NOMO-1 (cell line): ENCODE data around the gene MGST1.
A peak's percentile ranks its signal among the peaks of the same experiment; 100 is the strongest.
"Not testable (repeated sequence)": the region's sequence is repeated elsewhere in the genome, so short reads cannot be mapped to it uniquely, and the experiment has no call there.

Source experiments
- DNase-seq, 2 experiments: peaks; one replicate each; lab custom pipeline; 2025; ENCODE audit not compliant: unreplicated experiment in 2 of 2; lab: John Stamatoyannopoulos, UW

MGST1 gene

DNA sequence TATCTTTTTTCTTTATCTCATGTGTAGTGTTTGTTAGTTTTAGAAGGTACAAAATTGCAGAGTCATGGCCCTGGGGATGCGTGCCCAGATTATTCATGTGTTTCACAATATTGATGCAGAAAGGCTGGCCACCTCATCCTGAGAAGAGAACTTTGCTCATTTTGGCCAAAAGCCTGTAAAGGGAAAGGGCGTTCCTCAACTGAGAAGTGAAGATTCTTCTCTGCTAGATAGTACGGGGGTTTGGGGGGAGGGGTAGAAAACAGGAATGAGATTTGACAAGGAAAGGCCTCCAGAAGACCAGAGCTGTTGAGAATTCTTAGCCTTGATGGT, 1.7 kb downstream of the MGST1 start:
- DNase-seq: peak; percentile 85 to 87

DNA sequence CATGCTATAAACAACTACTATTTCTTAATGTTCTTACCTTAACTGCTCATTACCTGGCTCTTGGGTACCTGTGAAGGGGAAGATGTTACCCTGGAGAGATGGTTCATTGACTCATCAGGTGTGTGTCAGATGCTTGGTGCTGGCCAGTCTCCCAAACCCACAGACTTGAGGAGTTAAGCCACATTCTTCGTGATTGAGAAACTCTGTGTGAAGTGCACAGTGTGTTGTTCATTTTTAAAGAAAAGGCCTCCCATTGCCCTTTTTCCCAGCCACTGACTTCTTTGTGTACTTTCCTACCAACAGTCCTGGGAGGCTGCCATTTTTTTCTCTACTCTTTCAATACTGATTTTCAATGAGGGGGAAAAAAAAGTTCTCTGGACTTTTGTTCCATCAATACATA, 3.2 kb downstream of the MGST1 start:
- no peak for DNase-seq

DNA sequence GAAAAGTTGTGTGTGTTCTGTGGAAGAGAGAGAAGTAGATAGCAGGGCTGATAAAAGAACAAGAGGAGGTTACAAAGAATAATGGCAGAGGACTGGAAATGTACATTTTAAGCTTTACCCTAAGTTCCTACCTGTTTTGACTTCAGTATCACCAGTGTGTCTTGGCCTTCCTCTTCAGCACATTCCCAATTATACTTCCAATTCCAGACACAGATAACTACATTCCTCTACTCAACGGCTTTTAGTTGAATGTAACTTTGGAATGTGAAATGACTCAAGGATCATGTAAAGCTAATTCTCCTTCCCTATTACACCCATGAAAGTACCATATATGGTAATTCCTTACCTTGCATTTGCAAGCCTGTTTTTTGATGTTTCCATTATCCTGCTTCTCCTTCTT, 5.0 kb downstream of the MGST1 start:
- no peak for DNase-seq

DNA sequence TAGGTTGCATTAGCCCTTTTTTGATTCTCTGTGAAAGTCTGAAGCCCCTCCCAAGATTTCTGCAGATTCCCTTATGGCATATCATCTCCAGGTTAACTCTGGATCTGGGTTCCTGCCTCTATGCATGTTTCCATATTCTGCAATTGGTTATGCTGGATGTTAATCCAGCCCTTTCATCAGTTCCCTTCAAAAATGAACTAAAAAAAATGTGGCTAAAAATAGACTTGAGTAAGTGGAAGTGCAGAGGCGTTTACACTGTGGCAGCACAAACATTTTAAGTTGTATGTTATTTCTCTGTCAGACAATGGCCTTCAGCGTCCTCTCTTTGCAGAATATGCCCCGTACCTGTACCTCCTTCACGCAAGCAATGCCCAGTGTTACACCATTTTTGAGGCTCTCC, 11.4 kb downstream of the MGST1 start:
- DNase-seq: no peak

DNA sequence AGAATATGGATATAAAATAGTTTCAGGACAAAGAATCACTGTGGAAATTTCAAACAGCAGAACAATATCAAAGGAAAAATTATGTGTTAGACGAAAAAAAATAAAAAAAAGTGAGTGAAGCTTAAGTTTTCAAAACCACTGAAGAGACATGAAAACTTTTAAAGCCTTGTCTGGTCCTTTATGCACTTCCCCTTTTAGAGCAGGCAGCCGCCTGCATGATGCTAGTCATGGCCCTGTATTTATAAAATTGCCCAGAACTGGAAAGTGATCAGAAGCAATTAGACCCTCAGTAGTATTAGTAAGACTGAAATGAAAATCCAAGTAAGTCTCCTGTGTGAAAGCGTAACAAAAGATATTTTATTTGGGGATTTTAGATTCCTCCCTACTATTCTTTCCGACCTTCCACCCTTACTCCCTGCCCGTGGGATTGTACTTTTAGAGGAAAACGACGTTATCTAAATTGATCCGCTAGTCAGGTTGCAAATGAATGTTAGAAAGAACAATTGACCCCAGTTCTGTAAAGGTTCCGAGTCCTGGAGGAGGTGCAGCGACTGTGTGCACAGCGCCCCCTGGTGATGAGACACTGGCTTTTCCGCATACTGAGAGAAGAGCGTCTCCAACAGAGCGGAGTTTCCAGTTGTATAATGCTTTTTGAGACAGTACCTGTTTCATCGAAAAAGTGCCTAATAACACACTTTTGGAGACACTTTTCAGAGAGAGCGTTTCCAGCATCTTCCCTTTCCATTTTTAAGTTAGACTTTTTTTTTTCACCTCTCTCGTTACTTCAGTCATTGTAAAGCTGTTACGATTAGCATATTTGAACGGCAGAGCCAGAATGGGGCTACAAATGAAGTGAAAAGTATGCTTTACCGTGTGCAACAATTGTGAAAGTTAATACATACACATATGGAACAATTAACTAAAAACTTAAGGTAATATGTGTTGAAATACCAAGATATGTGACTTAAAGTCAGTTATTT, 12.4 kb downstream of the MGST1 start:
- peak; percentile 49 to 63 for DNase-seq

DNA sequence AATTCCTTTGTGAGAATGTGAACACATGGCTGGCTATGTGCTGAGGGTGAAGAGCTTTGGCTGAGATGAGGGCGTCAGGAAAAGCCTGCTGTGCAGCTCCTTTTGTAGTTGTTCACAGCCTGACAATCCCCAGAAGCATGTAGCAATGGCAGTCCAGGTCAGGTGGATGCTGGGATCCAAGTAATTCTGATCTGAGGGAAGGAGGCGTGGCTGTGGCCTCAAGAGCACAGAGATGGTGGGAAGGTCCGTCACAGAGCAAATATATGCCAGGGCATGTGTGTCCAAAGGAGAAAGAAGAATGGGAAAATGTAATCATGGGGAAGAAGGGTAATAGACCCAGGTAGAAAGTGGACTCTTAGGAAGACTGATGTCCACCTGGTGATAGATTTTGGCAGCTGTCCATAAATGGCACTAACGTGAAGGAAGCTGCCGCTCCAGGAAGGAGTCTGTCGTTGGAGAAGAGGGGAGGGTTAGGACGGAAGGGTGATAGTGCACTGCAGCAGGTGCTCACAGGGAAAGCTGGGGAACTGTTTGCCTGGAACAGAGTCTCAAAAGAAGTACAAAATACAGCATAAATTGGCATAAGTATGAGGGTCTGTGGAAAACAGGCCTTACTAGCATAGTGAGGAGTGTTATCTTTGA, 13.8 kb downstream of the MGST1 start:
- DNase-seq: no peak

DNA sequence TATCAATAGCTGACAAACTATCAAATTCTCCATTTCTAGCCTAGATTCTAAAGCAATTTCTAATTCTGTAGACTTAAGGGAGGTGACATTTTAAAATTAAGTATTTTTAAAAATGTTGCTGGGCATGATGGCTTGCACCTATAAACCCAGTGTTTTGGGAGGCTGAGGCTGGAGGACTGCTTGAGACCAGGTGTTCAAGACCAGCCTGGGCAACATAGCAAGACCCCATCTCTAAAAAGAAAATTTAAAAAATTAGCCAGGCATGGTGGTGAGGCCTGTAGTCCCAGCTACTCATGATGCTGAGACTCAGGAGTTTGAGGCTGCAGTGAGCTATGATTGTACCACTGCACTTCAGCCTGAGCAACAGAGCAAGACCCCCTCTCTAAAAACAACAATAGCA, 15.1 kb downstream of the MGST1 start:
- no peak for DNase-seq

DNA sequence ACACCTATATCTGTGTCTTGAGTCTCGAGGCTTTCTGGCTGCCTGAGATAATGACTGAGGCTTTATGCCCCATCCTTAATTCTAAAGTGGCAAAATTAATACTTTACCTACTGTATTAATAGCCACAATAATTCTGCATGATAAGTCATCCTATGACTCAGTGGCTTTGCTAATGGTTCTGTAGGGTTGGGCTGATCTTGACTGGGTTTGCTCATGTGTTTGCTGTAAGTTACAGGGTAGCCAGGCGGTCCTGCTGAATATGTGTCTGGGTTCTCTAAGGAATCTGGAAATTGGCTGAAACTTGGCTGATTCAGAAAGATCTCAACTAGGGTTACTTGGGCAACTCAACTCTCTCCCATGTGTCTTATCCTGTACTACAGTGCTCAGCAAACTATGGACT, 21.7 kb downstream of the MGST1 start:
- DNase-seq: no peak

DNA sequence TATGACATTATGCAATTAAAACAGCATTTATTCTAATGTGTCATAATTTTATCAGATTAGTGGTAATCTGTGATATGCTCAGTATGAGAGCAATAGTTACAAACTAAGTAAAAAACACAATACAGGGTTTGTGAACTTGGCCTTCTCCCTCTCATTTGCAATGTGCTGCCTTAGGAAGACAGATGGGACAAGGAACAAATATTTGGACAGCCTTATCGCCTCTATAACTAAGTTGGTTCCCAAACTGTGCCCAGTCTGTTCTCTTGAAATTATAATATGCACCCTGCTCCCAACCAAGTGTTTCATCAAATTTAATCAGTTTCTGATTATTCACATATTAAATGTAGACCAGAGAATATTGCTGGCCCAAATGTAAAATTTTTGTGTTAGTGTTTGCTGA, 22.7 kb downstream of the MGST1 start:
- DNase-seq: no peak

DNA sequence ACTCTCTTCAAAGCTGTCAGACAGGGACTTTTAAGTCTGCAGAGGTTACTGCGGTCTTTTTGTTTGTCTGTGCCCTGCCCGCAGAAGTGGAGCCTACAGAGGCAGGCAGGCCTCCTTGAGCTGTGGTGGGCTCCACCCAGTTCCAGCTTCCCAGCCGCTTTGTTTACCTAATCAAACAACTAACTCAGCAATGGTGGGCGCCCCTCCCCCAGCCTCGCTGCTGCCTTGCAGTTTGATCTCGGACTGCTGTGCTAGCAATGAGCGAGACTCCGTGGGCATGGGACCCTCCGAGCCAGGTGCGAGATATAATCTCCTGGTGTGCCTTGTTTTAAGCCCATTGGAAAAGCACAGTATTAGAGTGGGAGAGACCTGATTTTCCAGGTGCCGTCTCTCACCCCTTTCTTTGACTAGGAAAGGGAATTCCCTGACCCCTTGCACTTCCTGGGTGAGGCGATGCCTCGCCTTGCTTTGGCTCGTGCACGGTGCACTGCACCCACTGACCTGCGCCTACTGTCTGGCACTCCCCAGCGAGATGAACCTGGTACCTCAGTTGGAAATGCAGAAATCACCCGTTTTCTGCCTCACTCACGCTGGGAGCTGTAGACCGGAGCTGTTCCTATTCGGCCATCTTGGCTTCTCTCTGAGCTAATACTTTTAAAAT, 35.3 kb downstream of the MGST1 start:
- not testable (repeated sequence) for DNase-seq

DNA sequence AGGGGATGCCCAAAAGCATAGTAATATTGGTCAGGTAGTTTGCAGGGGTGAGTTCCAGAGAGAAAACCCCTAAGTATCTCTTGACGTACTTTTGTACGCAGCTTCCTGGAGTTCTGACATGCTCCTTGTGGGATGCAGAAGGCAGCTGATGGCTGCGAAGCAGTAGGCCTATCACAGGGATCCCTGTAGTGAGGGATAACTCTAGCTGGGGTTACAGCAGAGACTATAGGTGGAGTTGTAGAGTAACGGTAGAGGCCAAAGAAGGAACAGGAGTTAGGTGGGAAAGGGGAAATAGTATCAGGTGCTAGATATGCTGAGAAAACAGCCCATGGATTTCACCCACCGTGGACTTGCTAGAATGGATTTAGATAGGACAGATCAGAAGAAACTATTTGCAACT, 37.3 kb downstream of the MGST1 start:
- no peak for DNase-seq

DNA sequence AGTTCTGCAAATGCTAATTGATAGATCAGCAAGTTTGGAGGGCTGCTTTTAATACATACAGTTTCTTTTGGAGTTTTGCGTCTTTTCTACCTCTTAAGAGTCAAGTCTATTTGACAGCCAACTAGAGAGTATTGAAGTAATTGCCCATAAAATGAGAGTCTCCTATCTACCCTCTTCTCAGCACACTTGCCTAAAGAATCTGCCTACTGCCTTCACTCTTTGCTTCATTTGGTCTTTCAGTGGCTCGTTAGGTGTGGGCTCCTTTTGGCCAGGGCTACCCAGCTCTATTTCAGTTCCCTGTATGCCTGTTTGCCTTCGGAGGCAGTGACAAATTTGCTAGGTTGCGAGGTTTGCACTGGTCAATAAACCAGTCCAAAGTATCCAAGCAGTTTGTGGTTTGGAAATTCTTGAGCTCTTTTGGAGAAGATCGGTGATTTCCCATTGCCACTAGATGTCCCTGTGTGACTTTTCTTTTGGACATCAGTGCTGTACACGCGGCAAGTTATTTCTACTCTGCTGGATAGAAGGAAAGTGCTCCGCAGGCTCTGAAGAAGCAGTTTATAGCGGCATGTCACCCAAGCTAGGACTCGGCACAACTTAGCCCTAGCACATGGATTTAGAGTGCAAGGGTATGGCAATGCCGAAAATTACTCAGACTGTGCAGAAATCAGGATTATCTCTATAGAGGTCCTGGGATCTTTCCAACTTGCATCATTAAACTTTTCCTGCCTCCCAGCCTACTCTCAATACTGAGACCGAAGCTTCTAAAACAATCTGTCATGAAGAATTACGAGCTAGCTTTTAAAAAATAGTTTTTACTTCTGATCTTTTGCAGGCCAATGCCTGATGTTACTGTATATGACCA, 38.6 kb downstream of the MGST1 start:
- peak in 1 of 2 experiments; percentile 26 for DNase-seq

DNA sequence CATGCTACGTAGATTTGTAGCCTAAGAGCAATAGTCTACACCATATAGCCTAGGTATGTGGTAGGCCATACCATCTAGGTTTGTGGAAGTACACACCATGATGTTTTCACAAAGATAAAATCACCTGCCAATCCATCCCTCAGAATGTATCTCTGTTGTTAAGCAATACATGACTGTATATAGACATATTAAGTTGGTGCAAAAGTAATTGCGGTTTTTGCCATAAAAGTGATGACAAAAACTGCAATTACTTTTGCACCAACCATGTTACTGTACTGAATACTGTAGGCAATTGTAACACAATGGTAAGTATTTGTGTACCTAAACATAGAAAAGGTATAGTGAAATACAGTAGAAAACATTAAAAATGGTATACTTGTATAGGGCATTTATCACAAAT, 40.5 kb downstream of the MGST1 start:
- no peak for DNase-seq

DNA sequence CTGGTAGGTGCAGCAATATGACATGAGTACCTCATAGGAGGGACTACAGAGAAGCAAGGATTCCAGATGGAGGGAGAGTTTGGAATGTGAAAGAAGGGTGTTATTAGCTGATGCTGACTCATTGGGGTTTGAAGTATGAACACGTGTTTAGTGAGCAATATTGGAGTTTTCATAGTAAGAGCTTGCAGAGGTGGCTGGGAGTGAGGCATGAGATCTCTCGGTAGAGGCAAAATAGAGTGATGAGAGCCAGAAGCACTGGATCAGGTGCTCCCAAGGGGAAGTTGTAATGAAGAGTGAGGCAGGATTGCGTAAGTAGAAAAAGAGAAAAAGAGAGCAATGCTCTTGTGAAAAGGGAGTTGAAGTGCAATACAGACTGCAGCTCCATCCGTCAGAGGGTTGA, 42.1 kb downstream of the MGST1 start:
- peak; percentile 45 to 66 for DNase-seq

DNA sequence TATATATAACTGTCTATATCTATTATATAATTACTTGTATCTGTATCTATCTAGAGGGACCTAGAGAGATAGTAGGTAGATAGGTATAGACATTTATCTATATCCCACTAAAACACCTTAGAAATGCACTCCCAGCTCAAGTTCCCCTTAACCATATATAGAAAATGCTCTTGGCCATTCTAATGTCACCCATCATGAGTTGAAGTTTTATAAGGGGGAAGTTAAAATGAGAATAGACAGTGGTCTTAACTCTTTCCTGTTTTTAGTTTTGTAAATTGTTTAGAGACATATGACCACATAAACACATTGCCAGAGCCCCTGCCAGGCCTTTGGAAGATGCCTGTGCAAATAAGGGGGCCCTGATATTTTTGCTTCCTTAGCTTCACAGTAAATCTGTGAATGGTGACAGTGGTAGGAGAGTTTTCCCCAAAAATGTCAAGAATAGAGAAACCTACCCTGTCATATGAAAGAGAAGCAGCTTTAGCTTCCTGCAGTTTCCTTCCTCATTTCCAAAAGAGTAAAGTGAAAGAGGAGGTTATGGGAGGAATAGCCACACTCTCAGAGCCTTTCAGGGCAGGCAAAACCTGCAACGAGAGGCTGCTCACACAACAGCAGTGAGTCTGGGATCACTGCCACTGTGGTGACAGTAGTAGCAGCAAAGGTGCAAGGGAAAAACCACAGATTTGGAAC, 45.5 kb downstream of the MGST1 start:
- peak; percentile 41 to 59 for DNase-seq

DNA sequence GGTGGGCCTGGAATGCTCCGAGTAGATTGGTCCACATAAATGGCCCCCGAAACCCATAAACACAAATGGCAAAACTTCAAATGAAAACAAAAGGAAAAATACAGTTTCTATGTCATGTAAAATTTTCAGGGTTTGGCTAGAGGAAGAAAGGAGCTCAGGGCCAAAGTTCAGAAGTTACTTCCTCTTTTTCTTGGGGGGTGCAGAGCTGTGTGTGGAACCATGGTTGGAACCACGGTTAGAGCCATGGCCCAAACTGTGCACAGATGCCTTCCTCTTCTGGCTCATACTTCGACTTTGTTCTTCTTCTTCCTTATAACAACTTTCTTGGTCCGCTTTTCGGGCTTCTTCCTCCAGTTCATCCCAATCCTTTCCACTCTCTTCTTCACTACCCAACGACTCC, 51.7 kb downstream of the MGST1 start:
- peak; percentile 64 to 65 for DNase-seq

DNA sequence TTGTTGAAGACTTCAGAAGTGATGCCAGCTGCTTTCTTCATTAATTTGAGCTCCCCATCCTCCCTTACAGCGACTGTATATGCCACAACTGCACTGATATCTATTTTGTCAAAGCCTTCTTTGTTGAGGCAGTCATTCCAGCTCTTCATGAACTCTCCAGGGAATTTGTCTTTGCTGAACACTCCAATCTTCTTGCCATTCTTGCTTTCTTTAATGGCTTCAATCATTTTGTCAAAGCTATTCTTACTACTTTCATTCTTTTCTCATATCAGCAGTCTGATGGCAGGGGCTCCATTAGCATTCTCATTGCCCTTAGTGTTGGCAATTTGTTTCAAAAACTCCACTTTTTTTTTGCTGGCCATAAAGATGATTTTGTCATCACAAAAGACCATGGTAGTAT, 54.4 kb downstream of the MGST1 start:
- DNase-seq: not testable (repeated sequence)

DNA sequence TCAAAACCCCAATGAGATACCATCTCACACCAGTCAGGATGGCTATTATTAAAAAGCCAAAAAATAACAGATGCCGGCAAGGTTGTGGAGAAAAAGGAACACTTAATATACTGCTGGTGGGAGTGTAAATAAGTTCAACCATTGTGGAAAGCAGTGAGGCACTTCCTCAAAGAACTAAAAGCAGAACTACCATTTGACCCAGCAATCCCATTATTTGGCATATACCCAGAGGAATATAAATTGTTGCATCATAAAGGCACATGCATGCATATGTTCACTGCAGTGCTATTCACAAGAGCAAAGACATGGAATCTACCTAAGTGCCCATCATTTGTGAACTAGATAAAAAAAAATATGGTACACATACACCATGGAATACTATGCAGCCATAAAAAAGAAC, 59.9 kb downstream of the MGST1 start:
- peak in 1 of 2 experiments; percentile 21 for DNase-seq
